IMR-90 (cell line): ENCODE data around the gene DENND10. TPM values are rescaled to one million over a fixed set of nuclear protein-coding genes. Genes with fewer than 3 reads are reported as not detected.

Experiments used
- ATAC-seq: fragments of 200-7000 bp; cut with Tn5 transposase; 2 replicates; pipeline ENCODE4 v1.9.1; 2020; ENCODE audit warnings: low read depth, mild to moderate bottlenecking, moderate library complexity
- BruUV-seq: library from RNA; stranded (reverse); fragments of 400-500 nt; replicated peaks from 2 replicates; lab custom pipeline; 2021; lab: Mats Ljungman, UMichigan
- CTCF ChIA-PET: fragments of 300-600 bp; formaldehyde crosslinking; extraction: SDS; loops from one replicate; lab custom pipeline; 2021; ENCODE audit warnings: antibody characterized with exemption; lab: Yijun Ruan, JAX
- POLR2A ChIA-PET: fragments of 300-600 bp; sonication (Branson Sonifier 250); formaldehyde crosslinking; loops from one replicate; lab custom pipeline; 2022; ENCODE audit warnings: antibody characterized with exemption; ENCODE audit not compliant: unreplicated experiment; lab: Charles Lee
- DNase-seq: peaks from one replicate; pipeline ENCODE4 v3.0.0; 2013
- H2AFZ ChIP-seq: replicated peaks from 2 replicates; pipeline ENCODE3; 2013; ENCODE audit warnings: low read length, mild to moderate bottlenecking; ENCODE audit not compliant: poor library complexity
- H2AK5ac ChIP-seq: 2 replicates; pipeline ENCODE4 v1.6.1; 2013; ENCODE audit warnings: low read depth, low read length, inconsistent platforms
- H2AK9ac ChIP-seq: replicated peaks from 2 replicates; pipeline ENCODE3; 2013; ENCODE audit warnings: mild to moderate bottlenecking, low read depth, low read length, moderate library complexity; ENCODE audit not compliant: poor library complexity
- H2BK120ac ChIP-seq: 2 replicates; pipeline ENCODE4 v1.6.1; 2013; ENCODE audit warnings: low read depth, low read length, inconsistent platforms
- H2BK15ac ChIP-seq: 3 replicates; pipeline ENCODE4 v1.6.1; 2013; ENCODE audit warnings: low read depth, low read length, inconsistent platforms
- H2BK20ac ChIP-seq: 2 replicates; pipeline ENCODE4 v1.6.1; 2013; ENCODE audit warnings: low read depth, mild to moderate bottlenecking, inconsistent platforms, low read length, moderate library complexity
- H2BK5ac ChIP-seq: 2 replicates; pipeline ENCODE4 v1.6.1; 2013; ENCODE audit warnings: mild to moderate bottlenecking, low read depth, low read length, inconsistent platforms; ENCODE audit not compliant: poor library complexity, severe bottlenecking
- H3K14ac ChIP-seq: replicated peaks from 2 replicates; pipeline ENCODE4 v1.6.1; 2013; ENCODE audit warnings: low read depth, low read length, inconsistent platforms
- H3K18ac ChIP-seq: 2 replicates; pipeline ENCODE4 v1.6.1; 2013; ENCODE audit warnings: low read depth, low read length, control low read depth
- H3K23ac ChIP-seq: 2 replicates; pipeline ENCODE4 v1.6.1; 2013; ENCODE audit warnings: low read depth, low read length, inconsistent platforms
- H3K27ac ChIP-seq: 2 replicates; pipeline ENCODE4 v1.5.1; 2013; ENCODE audit warnings: mild to moderate bottlenecking, control low read depth, low read length; ENCODE audit not compliant: insufficient read depth
- H3K27me3 ChIP-seq: 2 replicates; pipeline ENCODE4 v1.6.1; 2013; ENCODE audit warnings: low read length; ENCODE audit not compliant: control insufficient read depth, insufficient read depth
- H3K36me3 ChIP-seq: 2 replicates; pipeline ENCODE4 v1.6.1; 2013; ENCODE audit warnings: low read length, mixed read lengths; ENCODE audit not compliant: control insufficient read depth, insufficient read depth
- H3K4ac ChIP-seq: 2 replicates; pipeline ENCODE4 v1.6.1; 2013; ENCODE audit warnings: low read depth, low read length, inconsistent platforms
- H3K4me1 ChIP-seq: 2 replicates; pipeline ENCODE4 v1.6.1; 2013; ENCODE audit warnings: low read length, mixed read lengths; ENCODE audit not compliant: control insufficient read depth, insufficient read depth
- H3K4me2 ChIP-seq: 2 replicates; pipeline ENCODE4 v1.6.1; 2013; ENCODE audit warnings: low read depth, mild to moderate bottlenecking, control low read depth, low read length, moderate library complexity
- H3K4me3 ChIP-seq: 2 replicates; pipeline ENCODE4 v1.5.1; 2013; ENCODE audit warnings: low read depth, mild to moderate bottlenecking, control low read depth, low read length, moderate library complexity; ENCODE audit not compliant: insufficient read depth
- H3K56ac ChIP-seq: 2 replicates; pipeline ENCODE4 v1.6.1; 2013; ENCODE audit warnings: low read length, inconsistent platforms; ENCODE audit not compliant: insufficient read depth; ENCODE audit errors: extremely low read depth
- H3K79me1 ChIP-seq, 2 experiments: 2 replicates each; pipeline ENCODE4 v1.6.1; 2013; ENCODE audit warnings: low read length in 2 of 2, inconsistent platforms in 1 of 2, low read depth in 1 of 2
- H3K9ac ChIP-seq: 2 replicates; pipeline ENCODE4 v1.6.1; 2013; ENCODE audit warnings: low read depth, low read length, control low read depth
- H3K9me1 ChIP-seq: 2 replicates; pipeline ENCODE4 v1.6.1; 2013; ENCODE audit warnings: low read length, inconsistent platforms; ENCODE audit not compliant: insufficient read depth
- H3K9me3 ChIP-seq: 2 replicates; pipeline ENCODE4 v1.6.1; 2013; ENCODE audit warnings: low read length; ENCODE audit not compliant: control insufficient read depth, insufficient read depth
- H4K20me1 ChIP-seq: 2 replicates; pipeline ENCODE4 v1.6.1; 2013; ENCODE audit warnings: low read length, inconsistent platforms; ENCODE audit not compliant: insufficient read depth
- H4K5ac ChIP-seq: 2 replicates; pipeline ENCODE4 v1.6.1; 2013; ENCODE audit warnings: mild to moderate bottlenecking, low read depth, low read length, control low read depth
- H4K8ac ChIP-seq, 2 experiments: 2 replicates each; pipeline ENCODE4 v1.6.1; 2013; ENCODE audit warnings: low read depth in 2 of 2, low read length in 2 of 2, control low read depth in 1 of 2, inconsistent platforms in 1 of 2
- H4K91ac ChIP-seq: 2 replicates; pipeline ENCODE4 v1.6.1; 2013; ENCODE audit warnings: low read depth, low read length, inconsistent platforms; ENCODE audit not compliant: insufficient read depth
- BHLHE40 ChIP-seq: fragments of 150-350 bp; IDR thresholded peaks from 2 replicates; pipeline ENCODE4 v1.6.1; 2016; ENCODE audit warnings: mild to moderate bottlenecking, low read depth, low read length
- CEBPB ChIP-seq: IDR thresholded peaks from 2 replicates; pipeline ENCODE4 v1.6.1; 2012; ENCODE audit warnings: low read depth, low read length, improper control_type of control experiment
- CHD1 ChIP-seq: IDR thresholded peaks from 2 replicates; pipeline ENCODE4 v1.6.1; 2012; ENCODE audit warnings: low read depth, low read length, improper control_type of control experiment
- FOS ChIP-seq: fragments of 150-350 bp; IDR thresholded peaks from 2 replicates; pipeline ENCODE4 v1.6.1; 2016; ENCODE audit warnings: low read depth, low read length
- MAFK ChIP-seq: IDR thresholded peaks from 2 replicates; pipeline ENCODE4 v1.6.1; 2012; ENCODE audit warnings: low read depth, low read length, improper control_type of control experiment
- MAZ ChIP-seq: IDR thresholded peaks from 2 replicates; pipeline ENCODE4 v1.6.1; 2012; ENCODE audit warnings: low read depth, mild to moderate bottlenecking, low read length, improper control_type of control experiment, moderate library complexity, borderline replicate concordance
- MXI1 ChIP-seq: IDR thresholded peaks from 2 replicates; pipeline ENCODE4 v1.6.1; 2012; ENCODE audit warnings: low read depth, mild to moderate bottlenecking, low read length, moderate library complexity, borderline replicate concordance
- NFE2L2 ChIP-seq: fragments of 150-350 bp; IDR thresholded peaks from 2 replicates; pipeline ENCODE4 v1.6.1; 2016; ENCODE audit warnings: low read depth, mild to moderate bottlenecking, low read length
- POLR2A ChIP-seq: IDR thresholded peaks from 2 replicates; pipeline ENCODE4 v1.6.1; 2012; ENCODE audit warnings: mild to moderate bottlenecking, low read depth, low read length
- RAD21 ChIP-seq: IDR thresholded peaks from 2 replicates; pipeline ENCODE4 v1.6.1; 2012; ENCODE audit warnings: low read length, improper control_type of control experiment
- RCOR1 ChIP-seq: IDR thresholded peaks from 2 replicates; pipeline ENCODE4 v1.6.1; 2012; ENCODE audit warnings: mild to moderate bottlenecking, low read length, improper control_type of control experiment; ENCODE audit not compliant: insufficient replicate concordance
- RFX5 ChIP-seq: IDR thresholded peaks from 2 replicates; pipeline ENCODE4 v1.8.0; 2012; ENCODE audit warnings: low read depth, mild to moderate bottlenecking, low read length, moderate library complexity
- SMC3 ChIP-seq: fragments of 150-350 bp; IDR thresholded peaks from 2 replicates; pipeline ENCODE4 v1.6.1; 2016; ENCODE audit warnings: low read depth, mild to moderate bottlenecking, antibody characterized with exemption, low read length, moderate library complexity
- USF2 ChIP-seq: fragments of 150-350 bp; IDR thresholded peaks from 2 replicates; pipeline ENCODE4 v1.6.1; 2017; ENCODE audit warnings: mild to moderate bottlenecking, antibody characterized with exemption, low read length, low read depth
- whole genome bisulfite sequencing, 2 experiments: methylation state at CpG; one replicate each; pipeline versions ENCODE4 v1.1.5 to v1.1.7; 2013; ENCODE audit warnings: missing lambda C conversion rate in 2 of 2; ENCODE audit not compliant: insufficient read length in 1 of 2; ENCODE audit errors: extremely low coverage in 2 of 2; 5-methylcytosine and 5-hydroxymethylcytosine counted together
- dilution Hi-C: fragments of 300-500 bp; cut with HindIII; formaldehyde crosslinking; loops from one replicate; pipeline ENCODE4 v1.14.3; 2018; ENCODE audit warnings: low sequenced_read_pairs; ENCODE audit not compliant: unreplicated experiment
- in situ Hi-C: fragments of 300-500 bp; cut with MboI; formaldehyde crosslinking; loops from 3 replicates; pipeline ENCODE4 v1.14.3; 2019; ENCODE audit warnings: low sequenced_read_pairs, inconsistent platforms, mixed read lengths
- intact Hi-C: fragments of 100-400 bp; cut with micrococcal nuclease; formaldehyde crosslinking; loops from 2 replicates; pipeline ENCODE4 v1.10.0; 2022
- polyA plus RNA-seq, 3 experiments: library from polyadenylated mRNA; depleted of rRNA; stranded (reverse); fragments of >200 nt; gene quantifications; 2 replicates each; pipeline ENCODE4 v1.2.3, GENCODE V29; 2012; ENCODE audit warnings: low replicate concordance in 1 of 3
- total RNA-seq: library from RNA; depleted of rRNA; stranded (reverse); fragments of >200 nt; gene quantifications from 2 replicates; pipeline ENCODE4 v1.2.3, GENCODE V29; 2012
- TF ChIP-seq, protein P1 (sequence below): conservative IDR thresholded peaks from 2 replicates; pipeline ENCODE4 v1.5.1; 2012; ENCODE audit warnings: mild to moderate bottlenecking, low read depth, low read length, improper control_type of control experiment
- TF ChIP-seq, protein P2 (sequence below): fragments of 150-350 bp; IDR thresholded peaks from 2 replicates; pipeline ENCODE4 v1.6.1; 2016; ENCODE audit warnings: low read depth, mild to moderate bottlenecking, low read length, moderate library complexity, borderline replicate concordance

The DENND10 gene
- total and polyA plus RNA-seq, 2 of the 4 experiments (the other 2 are of a cell fraction): 50.9 to 81.4 TPM

DNA sequence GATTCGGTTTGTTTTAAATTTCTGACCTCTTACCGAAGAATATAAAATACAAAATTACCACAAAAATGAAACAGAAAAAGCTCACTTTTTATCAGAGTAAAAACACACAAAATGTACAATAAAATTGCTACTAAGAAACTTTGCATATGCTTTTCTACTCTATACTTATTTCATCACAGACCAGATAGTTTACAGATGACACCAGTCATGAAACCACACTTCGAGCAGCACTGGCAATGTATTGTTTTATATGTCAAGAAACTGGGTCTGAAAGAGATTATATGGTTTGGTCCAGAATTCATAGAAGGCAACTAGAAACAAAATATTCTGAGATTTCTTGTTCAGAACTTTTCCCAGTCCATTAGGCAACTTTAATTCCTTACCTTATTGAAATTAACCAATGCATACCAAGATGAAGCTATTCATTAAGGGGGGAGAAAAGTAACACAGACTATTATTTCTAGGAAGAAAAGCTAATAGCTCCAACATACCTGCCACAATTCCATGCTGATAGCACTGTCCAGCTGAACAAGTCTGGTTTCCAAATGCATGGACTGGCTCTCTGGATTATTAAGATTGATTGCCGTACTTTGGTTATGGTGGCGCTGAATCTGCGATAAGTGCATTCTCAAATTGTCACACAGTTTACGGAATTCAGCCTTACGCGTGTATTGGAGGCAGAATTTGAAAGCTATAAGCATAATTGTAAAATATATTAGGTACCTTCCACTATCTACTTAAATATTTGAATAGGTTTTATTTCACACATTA lies 33.3 kb upstream of the DENND10 start:
- ChIA-PET CTCF (no interaction called here), POLR2A (no interaction called here)
- Histone ChIP-seq H3K4me1 (peaks cover 2% of the 10 kb centered on the region; the same call in 1 of the 2 replicates), H3K9me1 (peaks cover 4% of the 10 kb centered on the region; the same call in 1 of the 2 replicates), H3K36me3 (peaks cover 46% of the 10 kb centered on the region), H2BK15ac (no peak overlapping the region), H3K4ac (no peak overlapping the region), H3K27me3 (no peaks in the 10 kb centered on the region), H2BK20ac (no peak overlapping the region), H3K4me3 (no peak overlapping the region), H2AFZ (no peak overlapping the region), H2AK5ac (no peak overlapping the region), H4K8ac (no peak overlapping the region), H4K91ac (no peak overlapping the region), H2BK5ac (no peak overlapping the region), H3K79me1 (peaks cover 19 to 37% of the 10 kb centered on the region in 2 experiments), H3K27ac (no peak overlapping the region), H3K14ac (no peak overlapping the region), H3K23ac (no peak overlapping the region), H3K9me3 (no peaks in the 10 kb centered on the region), H3K9ac (no peak overlapping the region), H2BK120ac (no peak overlapping the region), H4K5ac (no peak overlapping the region), H3K56ac (no peak overlapping the region), H2AK9ac (no peak overlapping the region), H3K18ac (no peak overlapping the region), H3K4me2 (no peak overlapping the region), H4K20me1 (peaks cover 58% of the 10 kb centered on the region)
- no CpG with 5 or more reads among the region's 9 CpGs for WGBS, 2 experiments
- ATAC-seq (no peak), DNase-seq (no peak)
- in situ Hi-C loops: no loop called here
- dilution Hi-C loops: no loop called here
- no TSS peak for BruUV-seq
- intact Hi-C loops: no loop called here
- TF ChIP-seq USF2: no peak
- TF ChIP-seq RCOR1: no peak
- no peak for TF ChIP-seq MAZ
- TF ChIP-seq MXI1: no peak
- no peak for TF ChIP-seq MAFK
- TF ChIP-seq, protein P1, sequence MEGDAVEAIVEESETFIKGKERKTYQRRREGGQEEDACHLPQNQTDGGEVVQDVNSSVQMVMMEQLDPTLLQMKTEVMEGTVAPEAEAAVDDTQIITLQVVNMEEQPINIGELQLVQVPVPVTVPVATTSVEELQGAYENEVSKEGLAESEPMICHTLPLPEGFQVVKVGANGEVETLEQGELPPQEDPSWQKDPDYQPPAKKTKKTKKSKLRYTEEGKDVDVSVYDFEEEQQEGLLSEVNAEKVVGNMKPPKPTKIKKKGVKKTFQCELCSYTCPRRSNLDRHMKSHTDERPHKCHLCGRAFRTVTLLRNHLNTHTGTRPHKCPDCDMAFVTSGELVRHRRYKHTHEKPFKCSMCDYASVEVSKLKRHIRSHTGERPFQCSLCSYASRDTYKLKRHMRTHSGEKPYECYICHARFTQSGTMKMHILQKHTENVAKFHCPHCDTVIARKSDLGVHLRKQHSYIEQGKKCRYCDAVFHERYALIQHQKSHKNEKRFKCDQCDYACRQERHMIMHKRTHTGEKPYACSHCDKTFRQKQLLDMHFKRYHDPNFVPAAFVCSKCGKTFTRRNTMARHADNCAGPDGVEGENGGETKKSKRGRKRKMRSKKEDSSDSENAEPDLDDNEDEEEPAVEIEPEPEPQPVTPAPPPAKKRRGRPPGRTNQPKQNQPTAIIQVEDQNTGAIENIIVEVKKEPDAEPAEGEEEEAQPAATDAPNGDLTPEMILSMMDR: no peak
- no peak for TF ChIP-seq RFX5
- no peak for TF ChIP-seq FOS
- no peak for TF ChIP-seq CEBPB
- no peak for TF ChIP-seq BHLHE40
- no peak for TF ChIP-seq CHD1
- no peak for TF ChIP-seq RAD21
- TF ChIP-seq NFE2L2: no peak
- no peak for TF ChIP-seq SMC3
- TF ChIP-seq, protein P2, sequence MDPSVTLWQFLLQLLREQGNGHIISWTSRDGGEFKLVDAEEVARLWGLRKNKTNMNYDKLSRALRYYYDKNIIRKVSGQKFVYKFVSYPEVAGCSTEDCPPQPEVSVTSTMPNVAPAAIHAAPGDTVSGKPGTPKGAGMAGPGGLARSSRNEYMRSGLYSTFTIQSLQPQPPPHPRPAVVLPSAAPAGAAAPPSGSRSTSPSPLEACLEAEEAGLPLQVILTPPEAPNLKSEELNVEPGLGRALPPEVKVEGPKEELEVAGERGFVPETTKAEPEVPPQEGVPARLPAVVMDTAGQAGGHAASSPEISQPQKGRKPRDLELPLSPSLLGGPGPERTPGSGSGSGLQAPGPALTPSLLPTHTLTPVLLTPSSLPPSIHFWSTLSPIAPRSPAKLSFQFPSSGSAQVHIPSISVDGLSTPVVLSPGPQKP: no peak
- no peak for TF ChIP-seq POLR2A
